Measurements from ENCODE around the gene NANS. TPM values are rescaled to one million over a fixed set of nuclear protein-coding genes. Genes with fewer than 3 reads are reported as not detected.
A peak's percentile ranks its signal among the peaks of the same experiment; 100 is the strongest.

NANS gene
- total RNA-seq, 4 donors from 2014 or later = 35.2 to 74.4 (median 44.6) TPM

DNA sequence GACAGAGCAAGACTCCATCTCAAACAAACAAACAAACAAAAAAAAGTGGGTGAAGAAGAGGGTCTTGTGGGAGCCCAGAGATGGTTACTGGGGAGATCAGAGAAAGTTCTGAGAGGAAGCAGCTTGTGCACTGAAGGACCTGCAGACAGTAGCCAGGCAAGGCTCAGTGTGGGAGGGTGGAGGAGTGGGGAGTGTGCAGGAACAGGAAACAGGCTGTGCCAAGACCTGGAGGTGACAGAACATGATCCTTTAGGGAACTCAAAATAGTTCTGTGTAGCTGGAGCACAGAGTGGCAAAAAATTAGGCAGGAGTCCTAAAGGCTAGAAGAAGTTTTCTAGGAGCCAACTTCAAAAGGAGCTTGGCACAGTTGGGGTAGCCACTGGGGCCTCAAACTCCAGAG, 19.2 kb upstream of the NANS start:
- Histone ChIP-seq H3K36me3 (no peaks in the 10 kb centered on the region), H3K9me3 (no peaks in the 10 kb centered on the region), H3K4me3 (no peak overlapping the region), H3K27me3 (no peaks in the 10 kb centered on the region), H3K4me1 (peaks cover 0 to 6% (median 0%) of the 10 kb centered on the region in 4 donors), H3K27ac (peak overlapping the region in 1 of 4 donors; percentile 35)
- TF ChIP-seq, protein P1, sequence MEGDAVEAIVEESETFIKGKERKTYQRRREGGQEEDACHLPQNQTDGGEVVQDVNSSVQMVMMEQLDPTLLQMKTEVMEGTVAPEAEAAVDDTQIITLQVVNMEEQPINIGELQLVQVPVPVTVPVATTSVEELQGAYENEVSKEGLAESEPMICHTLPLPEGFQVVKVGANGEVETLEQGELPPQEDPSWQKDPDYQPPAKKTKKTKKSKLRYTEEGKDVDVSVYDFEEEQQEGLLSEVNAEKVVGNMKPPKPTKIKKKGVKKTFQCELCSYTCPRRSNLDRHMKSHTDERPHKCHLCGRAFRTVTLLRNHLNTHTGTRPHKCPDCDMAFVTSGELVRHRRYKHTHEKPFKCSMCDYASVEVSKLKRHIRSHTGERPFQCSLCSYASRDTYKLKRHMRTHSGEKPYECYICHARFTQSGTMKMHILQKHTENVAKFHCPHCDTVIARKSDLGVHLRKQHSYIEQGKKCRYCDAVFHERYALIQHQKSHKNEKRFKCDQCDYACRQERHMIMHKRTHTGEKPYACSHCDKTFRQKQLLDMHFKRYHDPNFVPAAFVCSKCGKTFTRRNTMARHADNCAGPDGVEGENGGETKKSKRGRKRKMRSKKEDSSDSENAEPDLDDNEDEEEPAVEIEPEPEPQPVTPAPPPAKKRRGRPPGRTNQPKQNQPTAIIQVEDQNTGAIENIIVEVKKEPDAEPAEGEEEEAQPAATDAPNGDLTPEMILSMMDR (IDR thresholded peaks at IDR 0.05) = no peak
- TF ChIP-seq POLR2A (IDR thresholded peaks at IDR 0.05) (no peak), EP300 (IDR thresholded peaks at IDR 0.05) (no peak)
- DNase-seq (ENCODE audit: low spot score in 2 of 2) = no peak

DNA sequence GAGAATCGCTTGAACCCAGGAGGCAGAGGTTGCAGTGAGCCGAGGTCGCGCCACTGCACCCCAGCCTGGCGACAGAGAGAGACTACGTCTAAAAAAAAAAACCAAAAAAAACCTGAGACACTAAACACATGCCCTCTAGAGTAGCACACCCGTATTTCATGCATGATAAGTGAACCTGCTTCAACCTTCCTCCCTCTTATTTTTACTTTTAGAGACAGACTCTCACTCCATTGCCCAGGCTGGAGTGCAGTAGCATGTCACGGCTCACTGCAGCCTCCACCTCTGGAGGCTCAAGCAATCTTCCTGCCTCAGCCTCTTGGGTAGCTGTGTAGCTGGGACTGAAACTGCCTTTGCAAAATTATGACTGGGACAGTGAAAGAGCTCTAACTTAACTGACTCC, 17.6 kb upstream of the NANS start:
- TF ChIP-seq, protein P1 (IDR thresholded peaks at IDR 0.05) = no peak
- no peak for TF ChIP-seq EP300 (IDR thresholded peaks at IDR 0.05)
- no peak for TF ChIP-seq POLR2A (IDR thresholded peaks at IDR 0.05)
- Histone ChIP-seq H3K9me3 (no peaks in the 10 kb centered on the region), H3K27me3 (no peaks in the 10 kb centered on the region)

DNA sequence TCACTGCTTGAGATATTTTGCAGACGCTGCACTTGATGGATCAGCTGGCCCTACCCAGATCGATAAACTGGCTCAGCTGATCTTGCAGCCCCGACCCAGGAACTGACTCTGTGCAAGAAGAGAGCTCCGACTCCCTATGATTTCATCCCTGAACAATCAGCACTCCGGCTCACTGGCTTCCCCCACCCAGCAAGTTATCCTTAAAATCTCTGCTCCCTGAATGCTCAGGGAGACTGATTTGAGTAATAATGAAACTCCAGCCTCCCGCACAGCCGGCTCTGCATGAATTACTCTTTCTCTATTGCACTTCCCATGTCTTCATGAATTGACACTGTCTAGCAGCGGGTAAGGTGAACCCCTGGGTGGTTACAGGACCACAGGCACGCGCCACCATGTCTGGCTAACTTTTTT, 16.9 kb upstream of the NANS start:
- Histone ChIP-seq H3K36me3 (no peaks in the 10 kb centered on the region), H3K27ac (no peak overlapping the region), H3K9me3 (no peaks in the 10 kb centered on the region), H3K27me3 (no peaks in the 10 kb centered on the region), H3K4me3 (no peak overlapping the region), H3K4me1 (peaks cover 0 to 5% (median 0%) of the 10 kb centered on the region in 4 donors)
- TF ChIP-seq, protein P1 (IDR thresholded peaks at IDR 0.05) = no peak
- no peak for DNase-seq (ENCODE audit: low spot score in 2 of 2)
- 63% methylated on average over 10 of the region's 10 CpGs for WGBS, 2 donors

More for the DNA sequence above, 17.6 kb upstream of the NANS start:
- H3K4me1 ChIP-seq = peaks cover 0 to 6% (median 0%) of the 10 kb centered on the region in 4 donors
- no peaks in the 10 kb centered on the region for H3K36me3 ChIP-seq
- no peak overlapping the region for H3K27ac ChIP-seq
- no peak for DNase-seq (ENCODE audit: low spot score in 2 of 2)
- H3K4me3 ChIP-seq = no peak overlapping the region
- 76 to 77% methylated on average over 8 of the region's 8 CpGs for WGBS, 2 donors

DNA sequence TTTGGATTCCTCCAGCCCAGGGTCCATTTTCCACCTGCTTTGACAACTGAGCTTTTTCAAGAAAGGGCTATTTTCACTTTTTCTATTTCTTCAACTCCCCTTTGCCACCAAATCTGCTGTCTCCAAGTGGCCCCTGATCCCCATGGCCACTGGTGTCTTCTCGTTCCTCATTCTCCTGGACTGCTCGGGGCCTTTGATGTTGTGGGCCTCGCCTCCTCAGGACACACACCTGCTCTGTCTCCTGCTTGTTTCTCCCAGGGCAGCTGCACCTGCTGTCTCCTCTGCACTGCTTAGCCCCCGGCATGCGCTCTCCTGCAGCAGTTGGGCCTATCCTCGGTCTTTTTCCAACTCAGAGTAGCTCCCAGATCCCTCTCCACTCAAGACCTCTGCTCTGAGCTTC, 16.3 kb upstream of the NANS start:
- DNase-seq (ENCODE audit: low spot score in 2 of 2) = no peak
- H3K36me3 ChIP-seq = no peaks in the 10 kb centered on the region
- H3K4me3 ChIP-seq = no peak overlapping the region
- H3K27me3 ChIP-seq = no peaks in the 10 kb centered on the region
- 91% methylated on average over 6 of the region's 6 CpGs for WGBS, 2 donors
- no peak overlapping the region for H3K27ac ChIP-seq
- TF ChIP-seq EP300 (IDR thresholded peaks at IDR 0.05) (no peak), POLR2A (IDR thresholded peaks at IDR 0.05) (no peak)
- TF ChIP-seq, protein P1 (IDR thresholded peaks at IDR 0.05) = no peak
- no peaks in the 10 kb centered on the region for H3K9me3 ChIP-seq
- no peaks in the 10 kb centered on the region for H3K4me1 ChIP-seq

DNA sequence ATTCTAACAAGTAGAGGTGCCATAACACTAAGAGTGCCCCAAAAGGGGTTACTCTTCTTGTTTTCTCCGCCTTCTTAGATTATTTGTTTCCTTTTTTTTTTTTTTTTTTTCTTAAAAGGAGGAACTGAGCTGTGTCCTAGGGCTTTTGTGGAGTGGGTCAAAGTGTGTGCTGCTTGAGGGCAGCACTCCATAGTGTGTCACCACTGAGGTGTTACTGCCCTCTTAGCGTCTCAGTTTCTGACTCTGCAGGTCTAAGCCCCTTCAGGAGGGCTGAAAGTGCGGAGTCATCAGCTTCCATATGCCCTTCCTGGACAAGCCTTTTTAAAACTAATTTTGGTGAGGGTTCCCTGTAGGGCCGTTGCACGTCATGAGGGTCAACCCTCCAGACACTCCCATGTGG, 12.6 kb upstream of the NANS start:
- no peaks in the 10 kb centered on the region for H3K4me1 ChIP-seq
- DNase-seq (ENCODE audit: low spot score in 2 of 2) = no peak
- no peaks in the 10 kb centered on the region for H3K9me3 ChIP-seq
- 85 to 93% methylated on average over 5 of the region's 5 CpGs for WGBS, 2 donors
- TF ChIP-seq EP300 (IDR thresholded peaks at IDR 0.05) (no peak), POLR2A (IDR thresholded peaks at IDR 0.05) (no peak)
- TF ChIP-seq, protein P1 (IDR thresholded peaks at IDR 0.05) = no peak
- H3K27me3 ChIP-seq = no peaks in the 10 kb centered on the region
- no peaks in the 10 kb centered on the region for H3K36me3 ChIP-seq
- no peak overlapping the region for H3K27ac ChIP-seq
- H3K4me3 ChIP-seq = no peak overlapping the region

All from tibial nerve (tissue), 4 donors.